HG03159 (cell line): ENCODE measurements around the gene UROC1.
"Not testable (repeated sequence)": the region's sequence is repeated elsewhere in the genome, so short reads cannot be mapped to it uniquely, and the experiment has no call there.

ENCODE experiments used
- ATAC-seq: cut with Tn5 transposase; IDR thresholded peaks from one replicate; pipeline ENCODE4 v1.9.1; 2021; ENCODE audit warnings: mild to moderate bottlenecking, moderate library complexity; ENCODE audit not compliant: unreplicated experiment

The UROC1 gene

DNA sequence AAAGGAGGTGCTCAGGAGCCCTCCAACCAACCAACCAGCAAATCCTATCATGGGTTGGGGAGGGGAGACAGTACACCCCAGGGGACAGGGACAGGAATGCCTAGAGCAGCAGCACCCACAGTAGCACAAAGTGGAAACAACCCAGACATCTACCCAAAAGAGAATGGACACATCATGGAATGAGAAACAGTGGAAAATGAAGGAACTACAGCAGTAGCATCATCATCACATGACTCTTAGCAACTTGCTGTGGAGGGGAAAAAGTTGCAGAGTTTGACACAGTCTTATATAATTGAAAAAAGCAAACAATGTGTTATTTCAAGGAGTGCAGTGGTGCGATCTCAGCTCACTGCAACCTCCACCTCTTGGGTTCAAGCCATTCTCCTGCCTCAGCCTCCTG lies 30.1 kb upstream of the UROC1 start:
- ATAC-seq: no peak

GRCh38 chr3:126546549-126547239 lies 29.1 kb upstream of the UROC1 start:
- ATAC-seq: no peak

- ATAC-seq: no peak
Measured at GRCh38 chr3:126546013-126546412, 28.4 kb upstream of the UROC1 start.

DNA sequence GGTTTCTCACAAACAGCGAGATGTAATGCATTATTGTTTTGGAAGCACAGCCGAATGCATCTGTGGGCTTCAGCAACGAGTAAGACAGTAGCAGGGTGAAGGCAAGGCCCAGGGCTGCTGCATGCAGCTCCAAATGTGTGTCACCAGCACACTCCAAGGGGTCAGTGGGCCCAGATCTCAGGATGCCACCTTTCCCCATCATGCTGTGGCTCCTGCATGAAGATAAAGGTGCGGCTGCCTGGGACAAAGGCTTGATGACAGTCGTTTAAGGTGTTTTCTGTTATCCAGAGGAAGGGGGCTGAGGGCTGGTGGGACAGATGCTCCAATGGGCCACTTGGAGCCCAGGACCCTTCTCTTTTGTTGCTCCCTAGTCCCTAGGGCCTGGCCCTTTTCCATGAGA lies 28.0 kb upstream of the UROC1 start:
- ATAC-seq: no peak

DNA sequence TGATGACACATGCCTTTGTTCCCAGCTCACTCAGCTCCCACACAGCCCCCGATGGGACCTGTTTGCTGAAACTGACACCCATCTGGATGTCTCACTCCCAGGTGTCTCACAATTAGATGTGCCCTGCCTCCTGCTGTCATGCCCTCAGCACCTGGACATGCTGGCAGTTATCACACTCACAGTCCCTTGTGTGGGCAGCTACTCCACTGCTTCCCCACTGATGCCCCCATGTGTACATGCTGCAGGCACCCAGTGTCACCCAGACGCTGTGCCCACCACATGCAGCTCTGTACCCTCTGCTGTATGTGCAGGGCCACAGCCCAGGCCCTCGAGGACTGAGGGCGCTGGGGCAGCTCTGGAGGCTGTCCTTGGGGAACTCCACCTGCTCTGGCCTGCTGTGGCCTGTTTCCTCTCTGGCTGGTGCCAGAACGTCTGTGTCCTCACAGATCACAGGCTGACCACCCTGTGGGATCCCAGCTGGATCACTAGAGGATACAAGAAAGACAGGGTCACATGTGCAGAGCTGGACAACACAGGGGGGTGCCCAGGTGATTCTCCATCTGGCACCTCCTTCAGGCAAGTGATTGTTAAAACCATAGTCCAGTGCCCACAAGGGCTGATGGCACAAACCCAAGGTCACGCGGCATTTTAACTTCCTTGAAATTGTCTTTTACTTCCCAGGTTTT lies 27.2 kb upstream of the UROC1 start:
- no peak for ATAC-seq

- no peak for ATAC-seq
Measured at GRCh38 chr3:126543457-126544061, 26.0 kb upstream of the UROC1 start.

DNA sequence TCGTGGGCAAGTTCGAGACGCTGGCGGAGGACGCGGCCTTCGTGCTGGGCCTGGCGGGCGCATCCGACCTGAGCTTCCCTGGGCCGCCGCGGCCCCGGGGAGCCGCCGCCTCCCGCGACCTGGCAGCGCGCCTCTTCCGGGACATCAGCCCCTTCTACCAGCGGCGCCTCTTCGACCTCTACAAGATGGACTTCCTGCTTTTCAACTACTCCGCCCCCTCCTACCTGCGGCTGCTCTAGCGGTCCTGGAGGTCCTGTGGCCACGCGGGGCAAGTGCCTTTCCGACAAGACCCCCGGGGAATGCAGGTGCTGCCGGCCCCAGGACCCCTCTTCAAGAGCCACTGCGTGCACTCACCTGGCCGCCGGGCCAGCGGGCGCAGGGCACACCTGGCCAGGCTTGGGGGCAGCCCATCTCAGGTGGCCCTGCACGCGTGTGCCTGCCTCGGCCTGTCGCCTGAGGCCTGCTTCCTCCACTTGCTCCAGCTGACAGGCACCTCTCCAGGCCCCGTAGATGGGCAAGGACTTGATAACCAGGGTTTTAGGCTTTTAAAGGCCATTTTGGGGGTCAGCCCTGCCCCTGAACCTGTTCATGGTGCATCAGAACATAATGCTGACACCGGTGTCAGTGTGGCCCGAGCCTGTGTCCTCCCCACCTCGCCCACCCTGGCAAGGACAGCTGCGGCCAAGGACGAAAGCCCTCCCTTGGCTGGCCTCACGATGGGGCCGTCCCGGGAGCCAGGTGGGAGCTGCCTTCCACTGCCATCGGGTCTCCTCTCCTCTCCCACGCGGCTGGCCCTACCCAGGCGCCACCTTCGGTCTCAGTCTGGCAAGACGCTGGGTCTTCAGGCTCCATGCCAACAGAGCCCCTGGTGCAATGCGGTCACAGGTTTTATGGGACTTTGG lies 25.0 kb upstream of the UROC1 start:
- no peak for ATAC-seq

- ATAC-seq: no peak
Measured at GRCh38 chr3:126541628-126542339, 24.2 kb upstream of the UROC1 start.

DNA sequence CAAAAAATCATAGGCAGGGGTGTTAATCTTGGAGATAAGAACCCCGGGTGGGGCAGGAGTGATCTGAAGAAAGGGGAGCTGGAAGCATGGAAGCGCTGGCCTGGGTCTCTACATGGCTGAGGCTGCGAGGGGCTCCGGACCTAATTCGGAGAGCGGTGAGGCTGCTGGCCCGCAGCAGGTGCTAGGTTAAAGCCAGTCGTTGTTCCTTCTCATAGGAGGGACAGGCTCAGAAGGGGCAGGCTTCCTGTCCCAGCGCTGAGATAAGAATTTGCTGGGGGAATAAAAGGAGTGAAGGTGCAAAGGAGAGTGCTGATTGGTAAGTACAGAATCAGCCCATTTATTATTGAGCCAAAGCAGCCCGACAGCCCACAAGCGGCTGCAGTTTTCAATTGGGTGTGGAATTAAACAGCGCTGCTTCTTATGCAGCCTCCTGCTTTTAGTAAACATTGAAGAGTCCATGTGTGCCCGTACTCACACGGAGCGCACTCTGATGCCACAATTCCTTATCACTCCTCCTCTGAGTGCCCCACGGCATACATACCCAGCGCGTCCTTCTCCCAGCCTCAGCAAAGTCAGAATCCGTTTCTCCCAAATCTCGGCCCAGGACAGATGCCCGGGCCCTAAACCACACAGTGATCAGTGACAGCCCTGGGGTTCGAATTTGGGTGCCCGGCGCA lies 23.5 kb upstream of the UROC1 start:
- no peak for ATAC-seq

- no peak for ATAC-seq
Measured at GRCh38 chr3:126540342-126540849, 22.8 kb upstream of the UROC1 start.

- ATAC-seq: no peak
Measured at GRCh38 chr3:126539558-126540250, 22.1 kb upstream of the UROC1 start.

DNA sequence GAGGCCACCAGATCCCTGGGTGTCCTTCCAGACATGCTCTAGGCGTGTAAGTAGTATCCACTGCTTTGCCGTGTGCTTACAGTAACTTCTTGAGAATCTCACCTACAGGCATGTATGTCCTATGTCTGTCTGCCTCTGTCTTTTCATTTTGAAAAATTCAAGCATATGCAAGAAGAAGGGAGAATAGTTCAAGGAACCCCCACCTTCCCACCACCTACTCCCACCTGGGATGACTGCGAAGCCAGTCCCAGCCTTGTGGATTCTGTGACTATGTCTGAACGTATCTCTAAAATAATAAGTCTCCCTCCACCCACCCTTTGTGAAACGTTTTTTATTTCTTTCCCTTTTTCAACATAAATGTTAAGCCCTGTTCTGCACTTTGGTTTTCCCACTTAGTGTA lies 21.4 kb upstream of the UROC1 start:
- ATAC-seq: no peak

- ATAC-seq: no peak
Measured at GRCh38 chr3:126538316-126538715, 20.7 kb upstream of the UROC1 start.

DNA sequence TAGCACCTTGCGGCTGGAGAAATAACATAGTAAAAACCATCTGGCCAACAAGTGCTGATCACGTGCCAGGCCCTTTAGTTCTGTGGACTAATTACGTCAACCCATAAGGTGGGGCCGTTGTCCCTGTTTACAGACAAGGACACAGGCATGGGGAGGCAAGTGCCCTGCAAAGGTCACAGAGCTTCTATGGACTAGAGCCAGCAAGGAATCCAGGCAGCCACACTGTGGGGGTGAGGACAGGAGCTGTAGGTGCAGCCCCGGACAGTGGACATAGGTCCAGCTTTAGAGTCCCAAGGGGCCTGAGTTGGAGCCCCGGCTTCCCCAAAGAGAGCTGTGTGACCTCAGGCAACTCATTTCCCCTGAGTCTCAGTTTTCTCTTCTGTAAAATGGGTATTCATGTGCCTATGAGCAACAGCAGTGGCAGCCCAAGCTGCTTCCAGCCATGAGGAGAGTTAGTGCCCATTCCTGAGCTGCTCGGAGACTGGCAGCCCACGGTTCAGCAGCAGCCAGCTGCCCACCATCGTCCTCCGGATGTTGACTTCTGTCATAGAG lies 20.2 kb upstream of the UROC1 start:
- ATAC-seq: no peak

GRCh38 chr3:126537116-126537729 lies 19.6 kb upstream of the UROC1 start:
- ATAC-seq: no peak

GRCh38 chr3:126536126-126536525 lies 18.6 kb upstream of the UROC1 start:
- ATAC-seq: no peak

GRCh38 chr3:126535636-126536035 lies 18.1 kb upstream of the UROC1 start:
- no peak for ATAC-seq

DNA sequence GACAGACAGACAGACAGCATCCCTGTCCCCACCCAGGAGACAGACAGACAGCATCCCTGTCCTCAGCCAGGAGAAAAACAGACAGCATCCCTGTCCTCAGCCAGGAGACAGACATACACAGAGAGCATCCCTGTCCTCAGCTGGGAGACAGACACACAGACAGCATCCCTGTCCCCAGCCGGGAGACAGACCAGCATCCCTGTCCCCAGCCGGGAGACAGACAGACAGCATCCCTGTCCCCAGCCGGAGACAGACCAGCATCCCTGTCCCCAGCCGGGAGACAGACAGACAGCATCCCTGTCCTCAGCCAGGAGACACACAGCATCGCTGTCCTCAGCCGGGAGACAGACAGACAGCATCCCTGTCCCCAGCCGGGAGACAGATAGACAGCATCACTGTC lies 17.1 kb upstream of the UROC1 start:
- not testable (repeated sequence) for ATAC-seq

GRCh38 chr3:126533506-126533905 lies 15.9 kb upstream of the UROC1 start:
- ATAC-seq: no peak
